KMS-11 (cell line): ENCODE measurements around the gene SPEF2.
"Not testable (repeated sequence)": the region's sequence is repeated elsewhere in the genome, so short reads cannot be mapped to it uniquely, and the experiment has no call there.

Source experiments
- H2AFZ ChIP-seq: fragments of 200-600 bp; sonication (generic); 2 replicates; pipeline ENCODE4 v1.6.1; 2016; ENCODE audit warnings: antibody characterized with exemption, mixed run types, low read depth
- H3K27ac ChIP-seq: fragments of 200-600 bp; sonication (generic); 2 replicates; pipeline ENCODE4 v1.6.1; 2016; ENCODE audit warnings: mild to moderate bottlenecking, mixed run types
- H3K27me3 ChIP-seq: fragments of 200-600 bp; sonication (generic); 2 replicates; pipeline ENCODE4 v1.6.1; 2017; ENCODE audit warnings: mild to moderate bottlenecking, low read depth, mixed run types, moderate library complexity; ENCODE audit not compliant: insufficient read depth
- H3K36me3 ChIP-seq: fragments of 200-600 bp; sonication (generic); 2 replicates; pipeline ENCODE4 v1.6.1; 2017; ENCODE audit warnings: mild to moderate bottlenecking, mixed run types; ENCODE audit not compliant: insufficient read depth
- H3K4me1 ChIP-seq: fragments of 200-600 bp; sonication (generic); 2 replicates; pipeline ENCODE4 v1.6.1; 2016; ENCODE audit warnings: mild to moderate bottlenecking, low read depth, mixed run types; ENCODE audit not compliant: poor library complexity, severe bottlenecking
- H3K4me2 ChIP-seq: fragments of 200-600 bp; sonication (generic); 2 replicates; pipeline ENCODE4 v1.7.0; 2016; ENCODE audit warnings: mild to moderate bottlenecking, mixed run types
- H3K4me3 ChIP-seq: fragments of 200-600 bp; sonication (generic); IDR thresholded peaks from 2 replicates; pipeline ENCODE4 v1.6.1; 2017; ENCODE audit warnings: low read depth, low read length, mixed read lengths; ENCODE audit not compliant: insufficient read depth
- H3K79me2 ChIP-seq: fragments of 200-600 bp; sonication (generic); 2 replicates; pipeline ENCODE4 v1.6.1; 2016; ENCODE audit warnings: low read depth, mixed run types; ENCODE audit not compliant: insufficient read depth
- H3K9ac ChIP-seq: fragments of 200-600 bp; sonication (generic); 2 replicates; pipeline ENCODE4 v1.6.1; 2016; ENCODE audit warnings: mild to moderate bottlenecking, mixed run types
- H4K20me1 ChIP-seq: fragments of 200-600 bp; sonication (generic); 2 replicates; pipeline ENCODE4 v1.6.1; 2016; ENCODE audit warnings: mild to moderate bottlenecking, mixed run types; ENCODE audit not compliant: insufficient read depth
- TF ChIP-seq, protein P1 (sequence below): fragments of 200-600 bp; sonication (generic); conservative IDR thresholded peaks from 2 replicates; pipeline ENCODE4 v1.6.1; 2017; ENCODE audit warnings: low read depth, mild to moderate bottlenecking, antibody characterized with exemption, low read length, moderate library complexity, mixed read lengths

Gene SPEF2

DNA sequence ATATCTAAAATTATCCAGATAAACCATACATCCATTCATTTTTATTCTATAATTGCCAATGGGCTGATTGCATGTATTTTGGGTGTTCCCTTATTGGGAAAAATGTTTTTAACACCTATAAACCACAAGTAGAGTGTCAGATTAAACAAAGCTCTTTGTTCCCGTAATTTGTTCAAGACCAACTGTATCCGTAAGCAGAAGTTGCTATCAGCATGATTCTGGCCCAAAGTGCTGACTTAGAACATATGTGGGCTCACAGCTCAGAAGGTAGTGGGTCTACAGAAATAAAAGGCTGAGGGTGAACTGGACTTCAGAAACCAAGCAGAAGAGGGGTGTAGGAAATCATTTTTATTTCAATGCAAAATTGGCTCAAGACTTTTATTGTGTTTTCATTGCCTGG lies 215.6 kb downstream of the SPEF2 start:
- Histone ChIP-seq H3K4me2 (no peak overlapping the region), H3K9ac (no peak overlapping the region), H3K36me3 (no peaks in the 10 kb centered on the region), H3K4me3 (no peak overlapping the region), H4K20me1 (no peaks in the 10 kb centered on the region), H2AFZ (no peak overlapping the region), H3K27me3 (no peaks in the 10 kb centered on the region), H3K4me1 (no peaks in the 10 kb centered on the region), H3K27ac (no peak overlapping the region), H3K79me2 (no peaks in the 10 kb centered on the region)
- TF ChIP-seq, protein P1, sequence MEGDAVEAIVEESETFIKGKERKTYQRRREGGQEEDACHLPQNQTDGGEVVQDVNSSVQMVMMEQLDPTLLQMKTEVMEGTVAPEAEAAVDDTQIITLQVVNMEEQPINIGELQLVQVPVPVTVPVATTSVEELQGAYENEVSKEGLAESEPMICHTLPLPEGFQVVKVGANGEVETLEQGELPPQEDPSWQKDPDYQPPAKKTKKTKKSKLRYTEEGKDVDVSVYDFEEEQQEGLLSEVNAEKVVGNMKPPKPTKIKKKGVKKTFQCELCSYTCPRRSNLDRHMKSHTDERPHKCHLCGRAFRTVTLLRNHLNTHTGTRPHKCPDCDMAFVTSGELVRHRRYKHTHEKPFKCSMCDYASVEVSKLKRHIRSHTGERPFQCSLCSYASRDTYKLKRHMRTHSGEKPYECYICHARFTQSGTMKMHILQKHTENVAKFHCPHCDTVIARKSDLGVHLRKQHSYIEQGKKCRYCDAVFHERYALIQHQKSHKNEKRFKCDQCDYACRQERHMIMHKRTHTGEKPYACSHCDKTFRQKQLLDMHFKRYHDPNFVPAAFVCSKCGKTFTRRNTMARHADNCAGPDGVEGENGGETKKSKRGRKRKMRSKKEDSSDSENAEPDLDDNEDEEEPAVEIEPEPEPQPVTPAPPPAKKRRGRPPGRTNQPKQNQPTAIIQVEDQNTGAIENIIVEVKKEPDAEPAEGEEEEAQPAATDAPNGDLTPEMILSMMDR: no peak

DNA sequence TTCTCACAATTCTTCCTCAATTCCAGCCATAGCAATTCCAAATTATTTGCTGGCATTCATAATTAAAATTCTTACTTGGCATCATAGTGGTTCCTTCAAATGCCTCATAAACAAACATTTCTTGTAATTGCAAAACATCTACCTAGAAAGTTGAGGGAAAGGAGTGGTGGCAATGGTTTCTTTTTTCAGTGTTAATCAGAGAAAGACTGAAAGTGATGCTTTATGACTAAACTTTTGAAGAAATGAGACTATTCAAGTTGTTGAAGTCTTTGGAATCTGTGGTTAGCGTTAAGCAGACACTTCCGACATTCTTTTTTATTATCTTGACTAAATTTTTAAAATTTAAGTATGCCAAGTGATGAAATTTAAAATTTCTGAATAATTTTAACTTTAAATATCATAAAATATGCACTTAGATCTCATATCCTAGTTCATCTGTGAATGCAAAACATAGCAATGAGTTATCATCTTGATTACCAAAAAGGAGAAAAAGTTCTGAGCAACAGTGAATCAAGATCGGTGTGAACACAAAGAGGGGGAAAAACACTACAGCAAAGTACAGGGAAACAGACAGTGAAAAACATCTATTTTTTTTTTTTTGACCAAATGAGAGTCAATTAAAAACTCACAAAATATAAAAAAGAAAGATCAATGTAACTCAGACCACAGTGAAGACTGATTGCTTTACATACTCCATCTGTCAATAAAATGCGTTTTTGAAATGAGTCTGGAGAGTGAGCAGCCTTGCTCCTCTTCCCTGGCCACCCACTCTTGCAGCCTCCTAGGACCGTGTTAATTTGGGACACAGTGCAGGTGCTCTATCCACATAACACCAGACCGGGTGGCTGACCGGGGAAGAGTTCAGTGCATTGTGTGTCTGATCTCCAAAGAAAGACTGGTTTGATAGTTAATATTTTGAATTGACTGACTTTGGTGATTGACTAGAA lies 218.4 kb downstream of the SPEF2 start:
- Histone ChIP-seq H4K20me1 (no peaks in the 10 kb centered on the region), H2AFZ (no peak overlapping the region), H3K79me2 (no peaks in the 10 kb centered on the region), H3K4me3 (no peak overlapping the region), H3K27me3 (no peaks in the 10 kb centered on the region), H3K4me1 (no peaks in the 10 kb centered on the region), H3K36me3 (no peaks in the 10 kb centered on the region), H3K27ac (no peak overlapping the region), H3K4me2 (no peak overlapping the region), H3K9ac (no peak overlapping the region)
- TF ChIP-seq, protein P1: no peak

DNA sequence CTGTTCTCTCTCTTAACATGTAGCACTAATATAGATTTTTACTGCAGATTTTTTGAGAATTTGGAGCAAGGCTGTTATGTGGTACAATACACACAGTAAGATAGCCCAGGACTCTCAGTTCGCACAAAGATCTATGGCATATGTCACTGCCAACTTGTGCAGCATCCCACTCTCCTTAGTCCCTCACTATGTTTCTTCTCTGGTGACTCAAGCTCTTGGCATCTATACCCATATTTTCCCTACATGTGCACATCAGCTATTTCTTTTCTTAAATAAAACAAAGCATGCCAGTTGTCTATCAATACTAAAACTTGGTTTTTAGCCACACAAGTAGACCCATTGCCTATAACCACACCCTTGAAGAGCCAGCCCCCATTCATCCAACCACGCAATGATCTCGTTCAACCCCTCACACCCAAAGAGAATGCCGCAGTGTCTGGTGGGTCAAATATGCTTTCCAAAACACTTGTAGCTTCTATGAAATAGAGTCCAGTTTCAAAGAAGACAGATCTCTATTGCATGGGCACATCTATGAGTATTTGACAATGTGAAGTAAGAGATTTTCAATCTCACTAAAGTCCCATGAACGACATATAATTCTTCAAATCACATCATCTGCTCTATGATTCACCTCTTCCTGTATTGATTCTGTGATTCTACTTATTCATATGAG lies 220.8 kb downstream of the SPEF2 start:
- Histone ChIP-seq H3K9ac (no peak overlapping the region), H3K36me3 (no peaks in the 10 kb centered on the region), H3K27ac (no peak overlapping the region), H4K20me1 (no peaks in the 10 kb centered on the region), H3K4me2 (no peak overlapping the region), H3K4me1 (no peaks in the 10 kb centered on the region), H3K4me3 (no peak overlapping the region), H2AFZ (no peak overlapping the region), H3K79me2 (no peaks in the 10 kb centered on the region), H3K27me3 (no peaks in the 10 kb centered on the region)
- TF ChIP-seq, protein P1: no peak

DNA sequence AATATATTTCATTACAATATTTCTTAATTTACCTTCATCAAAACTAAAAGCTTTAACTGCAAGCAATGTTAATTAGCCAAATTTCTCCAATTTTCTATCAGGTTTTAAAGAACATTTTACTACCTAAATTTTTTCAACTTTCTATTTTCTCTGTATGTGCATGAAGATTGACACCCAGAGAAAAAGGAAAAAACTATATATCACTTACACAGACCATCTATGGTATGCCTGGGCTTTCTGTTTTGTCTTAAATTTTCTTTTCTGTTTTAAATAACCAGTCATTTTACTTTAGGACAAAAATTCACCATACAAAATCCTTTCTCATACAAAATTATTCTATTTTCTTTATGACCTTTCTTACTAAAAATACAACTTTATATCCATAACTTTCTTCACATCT lies 225.2 kb downstream of the SPEF2 start:
- Histone ChIP-seq H3K4me3 (no peak overlapping the region), H3K4me1 (no peaks in the 10 kb centered on the region), H3K9ac (no peak overlapping the region), H3K4me2 (no peak overlapping the region), H3K27ac (no peak overlapping the region), H4K20me1 (no peaks in the 10 kb centered on the region), H3K79me2 (no peaks in the 10 kb centered on the region), H3K27me3 (no peaks in the 10 kb centered on the region), H2AFZ (no peak overlapping the region), H3K36me3 (no peaks in the 10 kb centered on the region)
- TF ChIP-seq, protein P1: no peak

DNA sequence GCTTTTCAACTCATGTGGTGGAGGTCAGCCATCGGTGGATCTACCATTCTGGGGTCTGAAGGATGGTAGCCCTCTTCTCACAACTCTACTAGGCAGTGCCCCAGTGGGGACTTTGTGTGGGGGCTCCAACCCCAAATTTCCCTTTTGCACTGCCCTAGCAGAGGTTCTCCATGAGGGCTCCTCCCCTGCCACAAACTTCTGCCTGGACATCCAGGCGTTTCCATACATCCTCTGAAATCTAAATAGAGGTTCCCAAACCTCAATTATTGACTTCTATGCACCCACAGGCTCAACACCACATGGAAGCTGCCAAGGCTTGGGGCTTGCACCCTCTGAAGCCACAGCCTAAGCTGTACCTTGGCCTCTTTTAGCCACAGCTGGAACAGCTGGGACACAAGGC lies 227.8 kb downstream of the SPEF2 start:
- H3K4me2 ChIP-seq, H3K4me3 ChIP-seq: not testable (repeated sequence)

More for the DNA sequence above, 227.8 kb downstream of the SPEF2 start:
- not testable (repeated sequence) for H3K4me1 ChIP-seq, H4K20me1 ChIP-seq, H3K9ac ChIP-seq, H3K27ac ChIP-seq, H3K36me3 ChIP-seq, H3K79me2 ChIP-seq, H2AFZ ChIP-seq, H3K27me3 ChIP-seq
